SJSA1 (cell line): ENCODE results near the gene NAA40. TPM values are rescaled to one million over a fixed set of nuclear protein-coding genes. Genes with fewer than 3 reads are reported as not detected.

ENCODE experiments used
- DNase-seq, 2 experiments: peaks; one replicate each; pipeline ENCODE4 v3.0.0-alpha.2; 2015 to 2020; ENCODE audit warnings: low spot score in 2 of 2, low read depth in 1 of 2
- H3K27ac ChIP-seq: fragments of 250-450 bp; sonication (Bioruptor Pico); 2 replicates; pipeline ENCODE4 v1.5.1; 2020; ENCODE audit warnings: mild to moderate bottlenecking, moderate library complexity
- H3K27me3 ChIP-seq: fragments of 250-450 bp; sonication (Bioruptor Pico); replicated peaks from 2 replicates; pipeline ENCODE4 v1.5.1; 2020; ENCODE audit warnings: mild to moderate bottlenecking, moderate library complexity
- H3K36me3 ChIP-seq: fragments of 250-450 bp; sonication (Bioruptor Pico); 2 replicates; pipeline ENCODE4 v1.5.1; 2020; ENCODE audit warnings: mild to moderate bottlenecking
- H3K4me1 ChIP-seq: fragments of 250-450 bp; sonication (Bioruptor Pico); replicated peaks from 2 replicates; pipeline ENCODE4 v1.6.1; 2021; ENCODE audit warnings: mild to moderate bottlenecking
- H3K4me3 ChIP-seq: fragments of 250-450 bp; sonication (Bioruptor Pico); 2 replicates; pipeline ENCODE4 v1.5.1; 2020; ENCODE audit warnings: mild to moderate bottlenecking
- H3K9me3 ChIP-seq: fragments of 250-450 bp; sonication (Bioruptor Pico); replicated peaks from 2 replicates; pipeline ENCODE4 v1.5.1; 2020; ENCODE audit warnings: mild to moderate bottlenecking
- total RNA-seq: library from RNA; depleted of rRNA; stranded (reverse); fragments of >200 nt; shearing (Covaris generic); gene quantifications from 2 replicates; pipeline ENCODE4 v1.2.3, GENCODE V29; 2014; rRNA removed

The NAA40 gene
- total RNA-seq = 21.4 and 39.9 TPM in 2 replicates

DNA sequence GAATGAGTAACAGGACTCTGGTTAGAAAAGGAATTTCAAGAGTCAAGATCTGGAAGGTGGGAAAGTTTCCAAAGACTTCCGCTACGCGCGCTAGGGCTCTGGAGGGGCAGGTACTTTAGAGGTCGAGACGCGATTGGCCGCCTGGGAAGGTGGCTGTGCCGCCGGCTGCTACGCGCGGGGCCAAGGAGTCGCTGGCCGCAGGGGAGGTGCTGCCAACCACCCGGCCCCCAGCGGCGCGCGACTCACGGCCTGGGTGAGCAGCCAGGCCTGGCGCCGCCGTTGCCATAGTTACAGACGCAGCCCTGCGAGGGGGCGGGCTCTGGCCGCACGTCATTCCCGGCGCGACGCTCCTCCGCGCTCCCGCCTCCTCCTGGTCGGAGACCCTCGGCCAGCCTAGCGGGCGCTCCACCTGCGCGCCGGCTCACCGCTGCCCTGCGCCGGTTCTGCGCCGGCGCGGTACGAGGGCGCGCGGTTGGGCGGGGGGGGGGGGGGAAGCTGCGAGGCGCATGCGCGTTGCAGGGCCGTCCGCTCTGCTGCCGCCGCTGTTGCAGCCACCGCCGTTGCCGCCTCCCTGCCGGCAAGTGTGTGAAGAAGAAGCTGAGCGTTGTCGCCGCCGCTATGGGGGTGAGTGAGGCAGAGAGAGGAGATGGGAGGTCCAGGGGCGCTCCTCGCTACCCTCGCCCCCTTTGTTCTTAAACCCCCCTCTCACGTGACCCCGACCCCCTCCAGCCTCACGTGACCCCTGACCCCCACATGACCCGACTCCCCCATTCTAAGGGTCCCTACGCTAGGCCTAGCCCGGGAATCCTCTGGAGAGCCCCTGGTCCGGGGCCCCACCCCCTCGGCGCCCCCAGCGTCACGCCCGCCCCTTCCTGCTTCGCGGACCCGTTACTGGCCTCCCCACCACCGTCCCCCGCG, at the start of gene NAA40:
NAA40 (plus strand) TSS at position 524 of the 918 bp plus-strand sequence; CDS start at position 619, 95 bp downstream.
- Histone ChIP-seq H3K4me1 (peaks cover 23% of the 10 kb centered on the region), H3K4me3 (peak within 1 kb of the TSS; percentile 60), H3K9me3 (no peaks in the 10 kb centered on the region), H3K27ac (no peak within 1 kb of the TSS), H3K27me3 (no peaks in the 10 kb centered on the region), H3K36me3 (peaks cover 19% of the 10 kb centered on the region)
- peak; percentile 99 for DNase-seq

DNA sequence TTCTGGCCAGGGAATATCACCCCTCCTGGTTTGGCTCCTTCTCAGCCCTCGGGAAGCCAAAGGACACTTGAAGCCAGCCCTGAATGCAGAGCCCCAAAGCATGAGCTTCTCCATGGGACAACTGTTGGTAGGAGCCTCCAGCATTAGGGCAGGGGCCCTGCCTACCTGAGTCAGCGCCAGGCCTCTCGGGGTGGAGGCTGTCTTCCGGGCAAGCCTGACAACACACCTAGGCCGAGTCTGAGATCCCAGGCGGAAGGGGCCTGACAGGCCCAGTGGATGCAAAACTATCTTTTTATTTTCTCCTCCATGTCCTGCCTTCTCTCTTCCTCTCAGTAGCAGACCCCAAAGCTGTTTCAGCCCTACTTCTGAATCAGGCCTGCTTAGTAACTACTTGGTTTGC, 49.5 kb upstream of the NAA40 start:
- DNase-seq = no peak
- no peaks in the 10 kb centered on the region for H3K9me3 ChIP-seq
- H3K27me3 ChIP-seq = no peaks in the 10 kb centered on the region
- peaks cover 37% of the 10 kb centered on the region for H3K36me3 ChIP-seq
- H3K4me3 ChIP-seq = no peak overlapping the region
- no peaks in the 10 kb centered on the region; the same call in 1 of the 2 replicates for H3K4me1 ChIP-seq
- no peak overlapping the region for H3K27ac ChIP-seq

DNA sequence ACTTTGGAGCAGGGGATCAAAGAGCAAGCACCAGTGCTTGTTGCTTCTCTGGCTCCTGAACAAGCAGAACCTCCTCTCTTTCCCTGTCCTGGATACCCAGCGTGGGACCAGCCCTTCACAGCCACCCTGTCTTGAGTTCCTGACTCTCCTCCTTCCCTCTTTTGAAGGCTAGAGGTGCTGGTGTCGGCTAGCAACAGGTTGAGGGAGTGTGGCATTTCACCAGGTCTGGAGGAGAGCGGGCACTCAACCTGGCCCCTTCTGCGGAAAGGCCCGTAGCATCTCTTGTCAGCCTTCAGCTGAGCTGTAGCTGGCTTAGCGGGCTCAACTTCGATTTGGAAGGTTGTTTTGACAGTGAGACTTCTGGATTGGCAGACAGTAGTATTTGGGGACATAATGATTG, 48.4 kb upstream of the NAA40 start:
- Histone ChIP-seq H3K9me3 (no peaks in the 10 kb centered on the region), H3K27ac (no peak overlapping the region), H3K27me3 (no peaks in the 10 kb centered on the region), H3K4me1 (no peaks in the 10 kb centered on the region; the same call in 1 of the 2 replicates), H3K36me3 (peaks cover 38% of the 10 kb centered on the region), H3K4me3 (no peak overlapping the region)
- no peak for DNase-seq

DNA sequence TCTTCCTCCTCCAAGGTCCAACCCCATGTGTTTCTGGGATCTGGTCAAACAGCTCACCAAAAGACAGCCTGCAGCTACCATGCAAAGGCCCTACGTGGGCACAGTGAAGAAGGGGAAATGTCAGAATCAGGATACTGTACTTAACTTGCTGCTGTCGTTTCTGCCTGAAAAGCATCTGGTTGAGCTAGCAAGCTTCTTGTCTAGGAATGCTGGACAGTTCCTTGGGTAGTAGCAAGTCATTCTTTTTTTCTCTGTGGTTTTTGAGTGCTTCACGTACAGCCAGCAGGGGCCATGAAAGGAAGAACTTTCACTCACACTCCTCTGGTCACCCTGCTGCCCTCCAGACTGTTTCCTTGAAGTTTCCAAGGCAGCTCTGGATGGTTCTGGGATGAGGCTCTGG, 46.6 kb upstream of the NAA40 start:
- Histone ChIP-seq H3K4me1 (no peaks in the 10 kb centered on the region; the same call in 1 of the 2 replicates), H3K27ac (no peak overlapping the region), H3K4me3 (no peak overlapping the region), H3K36me3 (peaks cover 55% of the 10 kb centered on the region), H3K27me3 (no peaks in the 10 kb centered on the region), H3K9me3 (no peaks in the 10 kb centered on the region)
- DNase-seq = no peak

DNA sequence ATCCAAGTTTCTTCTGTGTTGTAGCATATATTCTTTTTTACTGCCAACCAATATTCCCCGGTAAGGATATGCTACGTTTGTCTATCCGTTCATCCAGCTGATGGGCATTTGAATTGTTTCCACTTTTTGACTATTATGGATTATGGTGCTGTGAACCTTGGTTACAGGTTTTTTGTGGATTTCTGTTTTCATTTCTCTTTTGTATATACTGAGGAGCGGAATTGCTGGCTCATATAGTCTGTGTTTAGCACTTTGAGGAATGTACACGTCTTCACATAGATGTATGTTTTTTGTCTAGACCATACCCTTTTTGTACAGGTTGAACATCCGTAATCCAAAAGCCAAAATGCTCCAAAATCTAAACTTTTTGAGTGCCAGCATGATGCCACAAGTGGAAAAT, 45.4 kb upstream of the NAA40 start:
- Histone ChIP-seq H3K4me1 (no peaks in the 10 kb centered on the region), H3K36me3 (peaks cover 62% of the 10 kb centered on the region), H3K9me3 (no peaks in the 10 kb centered on the region), H3K27ac (no peak overlapping the region), H3K27me3 (no peaks in the 10 kb centered on the region), H3K4me3 (no peak overlapping the region)
- no peak for DNase-seq

DNA sequence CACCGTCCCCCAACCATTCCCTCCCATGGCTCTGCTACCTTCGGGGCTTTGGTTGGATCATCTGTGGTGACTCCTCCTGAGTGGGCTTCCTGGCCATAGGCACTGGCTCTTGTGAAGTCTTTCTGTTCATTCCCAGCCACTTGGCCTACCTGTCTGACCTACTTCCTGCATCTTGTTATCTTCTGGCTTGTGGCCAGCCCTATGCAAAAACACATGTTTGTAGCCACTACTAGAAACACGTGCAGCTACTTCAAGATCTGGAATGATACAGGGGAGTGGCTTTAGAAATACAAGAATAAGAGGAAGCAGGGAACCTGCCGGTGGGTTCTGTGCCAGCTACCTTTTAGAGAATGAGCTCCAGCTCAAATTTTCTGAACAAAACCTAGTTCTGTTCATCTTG, 42.7 kb upstream of the NAA40 start:
- H3K4me1 ChIP-seq = no peaks in the 10 kb centered on the region
- H3K36me3 ChIP-seq = peaks cover 76% of the 10 kb centered on the region
- H3K27me3 ChIP-seq = no peaks in the 10 kb centered on the region
- H3K4me3 ChIP-seq = no peak overlapping the region
- H3K27ac ChIP-seq = no peak overlapping the region
- H3K9me3 ChIP-seq = no peaks in the 10 kb centered on the region
- DNase-seq = no peak

DNA sequence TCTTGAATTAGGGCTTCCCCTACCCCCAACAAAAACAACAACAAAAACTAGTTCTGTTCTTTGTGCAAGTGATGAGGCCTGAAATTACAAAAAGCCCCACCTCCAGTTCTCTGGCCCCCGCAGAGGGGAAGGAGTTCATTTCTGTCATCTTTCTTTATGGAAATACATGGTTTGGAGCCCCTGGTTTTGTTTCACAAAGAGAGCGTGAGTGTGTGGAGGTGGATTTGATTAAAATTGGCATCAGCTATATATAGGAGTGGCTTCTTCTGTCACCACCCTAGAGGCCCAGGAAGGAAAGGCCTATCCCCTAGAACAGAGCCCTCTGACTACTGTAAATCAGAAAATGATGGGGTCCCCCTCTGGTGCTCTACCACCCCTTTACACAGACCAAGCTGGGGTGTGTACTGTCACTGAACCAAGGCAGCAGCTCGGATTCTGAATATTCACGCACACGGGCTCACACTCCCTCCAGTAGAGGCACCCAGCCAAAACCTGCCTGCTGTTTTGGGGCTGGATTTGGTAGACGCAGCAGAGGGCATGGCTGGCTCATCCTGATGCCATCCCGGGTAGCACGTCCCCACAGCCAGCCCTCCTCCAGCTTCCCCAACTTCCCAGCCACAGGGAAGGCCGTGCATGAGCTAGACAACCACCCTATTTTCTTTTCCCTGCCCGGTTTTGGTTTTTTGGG, 41.2 kb upstream of the NAA40 start:
- Histone ChIP-seq H3K4me3 (no peak overlapping the region), H3K36me3 (peaks cover 85% of the 10 kb centered on the region), H3K27me3 (no peaks in the 10 kb centered on the region), H3K4me1 (no peaks in the 10 kb centered on the region), H3K27ac (no peak overlapping the region), H3K9me3 (no peaks in the 10 kb centered on the region)
- no peak for DNase-seq

DNA sequence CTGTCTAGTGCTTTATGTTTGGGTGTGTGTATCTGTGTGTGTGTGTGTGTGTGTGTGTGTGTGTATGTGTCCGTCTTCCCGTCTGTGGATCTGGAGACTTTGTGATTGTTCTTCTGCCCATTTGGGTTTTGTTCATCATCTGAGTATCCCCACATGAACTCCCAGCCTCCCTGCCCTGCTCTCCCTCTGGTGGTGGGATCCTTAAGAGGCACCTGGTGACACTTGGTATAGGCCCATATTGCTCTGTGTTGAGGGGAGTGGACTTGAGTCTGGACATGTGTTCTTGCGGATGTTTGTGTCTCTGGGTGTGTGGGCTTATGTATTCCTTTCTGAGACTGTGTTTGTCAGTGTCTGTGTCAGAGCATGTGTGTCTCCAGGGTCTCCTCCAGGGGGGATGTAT, 37.1 kb upstream of the NAA40 start:
- Histone ChIP-seq H3K27ac (no peak overlapping the region), H3K27me3 (no peaks in the 10 kb centered on the region), H3K36me3 (peaks cover 95% of the 10 kb centered on the region), H3K4me1 (no peaks in the 10 kb centered on the region), H3K9me3 (no peaks in the 10 kb centered on the region), H3K4me3 (no peak overlapping the region)
- DNase-seq = no peak

DNA sequence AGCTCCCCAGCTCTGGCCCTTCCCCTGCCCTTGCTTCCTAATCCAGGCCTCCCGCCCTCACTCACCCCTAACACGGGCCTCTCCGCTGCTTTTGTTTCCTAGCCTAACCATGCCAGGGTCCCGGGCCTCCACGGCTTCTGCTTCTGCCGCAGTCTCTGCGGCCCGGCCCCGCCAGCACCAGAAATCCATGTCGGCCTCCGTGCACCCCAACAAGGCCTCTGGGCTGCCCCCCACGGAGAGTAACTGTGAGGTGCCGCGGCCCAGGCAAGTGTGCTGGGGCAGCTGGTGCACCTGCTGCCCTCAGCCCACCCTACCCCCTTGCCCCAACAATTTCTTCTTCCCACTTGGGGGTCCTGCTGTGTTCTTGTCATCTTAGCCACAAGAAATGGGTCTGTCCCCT, 34.9 kb upstream of the NAA40 start:
- no peaks in the 10 kb centered on the region; the same call in 1 of the 2 replicates for H3K4me1 ChIP-seq
- H3K36me3 ChIP-seq = peaks cover 95% of the 10 kb centered on the region
- DNase-seq = no peak
- no peaks in the 10 kb centered on the region for H3K9me3 ChIP-seq
- H3K27ac ChIP-seq = no peak overlapping the region
- no peaks in the 10 kb centered on the region for H3K27me3 ChIP-seq
- no peak overlapping the region for H3K4me3 ChIP-seq

DNA sequence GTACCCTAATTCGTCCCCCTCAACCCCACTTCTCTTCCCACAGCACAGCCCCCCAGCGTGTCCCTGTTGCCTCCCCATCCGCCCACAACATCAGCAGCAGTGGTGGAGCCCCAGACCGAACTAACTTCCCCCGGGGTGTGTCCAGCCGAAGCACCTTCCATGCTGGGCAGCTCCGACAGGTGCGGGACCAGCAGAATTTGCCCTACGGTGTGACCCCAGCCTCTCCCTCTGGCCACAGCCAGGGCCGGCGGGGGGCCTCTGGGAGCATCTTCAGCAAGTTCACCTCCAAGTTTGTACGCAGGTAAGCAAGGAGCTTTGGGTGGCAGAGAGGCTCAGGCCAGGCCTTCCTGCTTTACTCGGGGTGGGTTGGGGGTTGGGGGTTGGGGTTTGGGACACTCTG, 34.1 kb upstream of the NAA40 start:
- no peaks in the 10 kb centered on the region for H3K9me3 ChIP-seq
- no peaks in the 10 kb centered on the region for H3K27me3 ChIP-seq
- H3K4me1 ChIP-seq = no peaks in the 10 kb centered on the region; the same call in 1 of the 2 replicates
- H3K4me3 ChIP-seq = no peak overlapping the region
- no peak overlapping the region for H3K27ac ChIP-seq
- no peak for DNase-seq
- peaks cover 89% of the 10 kb centered on the region for H3K36me3 ChIP-seq

DNA sequence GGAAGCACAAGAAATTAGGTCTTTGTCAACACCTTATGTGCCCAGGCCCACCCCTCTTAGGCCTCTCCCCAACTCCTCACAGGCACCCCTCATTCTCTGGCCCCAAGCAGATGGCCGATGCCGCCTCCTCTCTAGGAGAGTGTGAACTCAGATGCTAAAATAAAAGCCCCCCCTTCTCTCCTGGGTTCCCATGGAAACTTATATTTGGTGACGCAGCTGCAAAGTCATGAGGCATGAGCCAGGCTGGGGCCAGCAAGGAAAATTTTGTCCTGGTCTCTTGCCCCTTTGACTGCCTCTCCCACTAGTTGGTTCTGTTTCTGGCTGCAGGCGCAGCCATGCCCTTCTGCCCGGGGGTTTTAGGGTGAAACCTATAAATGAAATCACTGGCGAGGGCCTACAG, 33.6 kb upstream of the NAA40 start:
- no peak for DNase-seq
- Histone ChIP-seq H3K9me3 (no peaks in the 10 kb centered on the region), H3K4me1 (no peaks in the 10 kb centered on the region; the same call in 1 of the 2 replicates), H3K27ac (no peak overlapping the region), H3K36me3 (peaks cover 88% of the 10 kb centered on the region), H3K4me3 (no peak overlapping the region), H3K27me3 (no peaks in the 10 kb centered on the region)

DNA sequence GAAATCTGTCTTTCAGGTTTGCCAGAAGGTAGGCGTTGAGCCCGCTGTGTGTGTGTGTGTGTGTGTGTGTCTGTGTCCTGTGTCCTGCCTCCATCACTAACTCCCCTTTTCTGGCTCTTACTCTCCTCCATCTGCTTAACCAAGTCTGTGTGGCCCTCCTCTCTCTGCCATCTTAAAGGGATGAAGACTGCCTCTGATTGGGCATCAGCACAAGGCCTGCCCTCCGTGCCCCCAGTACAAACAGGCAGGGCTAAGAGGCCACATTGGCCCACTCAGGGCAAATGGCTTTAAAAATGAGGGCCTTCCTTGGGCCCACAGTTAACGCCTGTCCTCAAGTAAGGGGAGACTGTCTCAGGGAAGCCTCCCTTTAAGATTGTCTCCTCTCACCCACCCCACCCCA, 32.7 kb upstream of the NAA40 start:
- no peaks in the 10 kb centered on the region; the same call in 1 of the 2 replicates for H3K4me1 ChIP-seq

DNA sequence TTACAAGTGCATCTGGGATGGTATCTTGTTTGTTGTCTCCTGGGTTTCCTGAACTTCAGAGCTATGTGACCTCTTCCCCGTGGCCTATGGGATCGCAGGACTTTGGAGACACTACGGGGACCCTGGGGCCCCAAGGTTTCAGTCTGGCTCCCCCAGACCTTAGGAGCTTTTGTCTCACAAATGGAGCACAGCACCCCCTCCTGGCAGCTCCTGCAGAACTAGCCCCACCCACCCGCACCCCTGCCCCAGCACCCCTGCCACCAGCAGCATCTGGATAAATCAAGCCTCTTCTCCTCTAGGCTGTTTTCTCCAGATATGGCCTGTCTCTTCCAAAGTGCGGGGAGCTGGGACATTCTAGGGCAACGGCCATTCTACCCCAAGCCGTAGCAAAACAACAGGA, 32.2 kb upstream of the NAA40 start:
- no peak overlapping the region for H3K4me3 ChIP-seq
- DNase-seq = no peak
- no peaks in the 10 kb centered on the region for H3K9me3 ChIP-seq
- no peaks in the 10 kb centered on the region; the same call in 1 of the 2 replicates for H3K4me1 ChIP-seq
- no peak overlapping the region for H3K27ac ChIP-seq
- peaks cover 75% of the 10 kb centered on the region for H3K36me3 ChIP-seq
- no peaks in the 10 kb centered on the region for H3K27me3 ChIP-seq

More for the DNA sequence above, 32.7 kb upstream of the NAA40 start:
- Histone ChIP-seq H3K36me3 (peaks cover 80% of the 10 kb centered on the region), H3K9me3 (no peaks in the 10 kb centered on the region), H3K27ac (no peak overlapping the region), H3K27me3 (no peaks in the 10 kb centered on the region), H3K4me3 (no peak overlapping the region)
- no peak for DNase-seq

DNA sequence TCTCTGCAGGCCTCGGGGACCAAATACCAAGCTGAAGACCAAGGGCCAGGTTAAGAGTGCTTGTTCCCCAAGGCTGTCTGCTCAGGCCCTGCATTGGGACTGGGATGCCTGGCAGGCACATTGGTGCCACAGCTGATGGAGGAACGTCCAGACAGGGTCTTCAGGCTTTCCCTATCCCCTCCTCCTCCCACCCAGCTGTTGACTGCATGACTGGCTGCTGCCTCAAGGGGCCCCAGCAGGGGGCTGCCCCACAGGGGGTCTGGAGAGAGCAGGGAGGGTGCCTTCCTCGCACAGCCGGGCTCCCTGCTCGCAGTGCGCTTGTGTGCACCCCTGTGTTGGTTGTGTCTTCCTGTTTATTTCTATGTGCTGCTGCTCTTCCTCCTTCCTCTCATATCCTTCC, 31.7 kb upstream of the NAA40 start:
- peaks cover 70% of the 10 kb centered on the region for H3K36me3 ChIP-seq
- H3K4me1 ChIP-seq = no peaks in the 10 kb centered on the region; the same call in 1 of the 2 replicates
- no peak for DNase-seq
- no peak overlapping the region for H3K4me3 ChIP-seq
- H3K9me3 ChIP-seq = no peaks in the 10 kb centered on the region
- no peak overlapping the region for H3K27ac ChIP-seq
- H3K27me3 ChIP-seq = no peaks in the 10 kb centered on the region
